B cell (primary cell): ENCODE measurements around the gene PDE11A. TPM values are rescaled to one million over a fixed set of nuclear protein-coding genes. Genes with fewer than 3 reads are reported as not detected.

ENCODE experiments used
- ATAC-seq: fragments of 200-7000 bp; cut with Tn5 transposase; one replicate; pipeline ENCODE4 v1.10.0; 2021; ENCODE audit warnings: low read depth, mild to moderate bottlenecking, moderate number of reproducible peaks, moderate library complexity
- CTCF ChIA-PET: fragments of 350-600 bp; sonication (Branson Sonifier 250); formaldehyde crosslinking; loops from one replicate; lab custom pipeline; 2021; ENCODE audit warnings: antibody characterized with exemption, inconsistent platforms; lab: Charles Lee
- POLR2A ChIA-PET: fragments of 350-600 bp; sonication (Branson Sonifier 250); formaldehyde crosslinking; loops from one replicate; lab custom pipeline; 2021; ENCODE audit warnings: antibody characterized with exemption; lab: Charles Lee
- DNase-seq: peaks from one replicate; pipeline ENCODE4 v3.0.0; 2013
- H2AFZ ChIP-seq: 2 replicates; pipeline ENCODE4 v1.6.1; 2012; ENCODE audit warnings: mild to moderate bottlenecking, low read depth, low read length; ENCODE audit not compliant: insufficient read depth, poor library complexity, severe bottlenecking
- H3K27ac ChIP-seq, 2 donors: 1 replicate in 1 of 2; 2 replicates in 1 of 2; pipeline ENCODE4 v1.5.1; 2012 to 2013; ENCODE audit warnings: low read length in 2 of 2, mild to moderate bottlenecking in 2 of 2, moderate library complexity in 1 of 2
- H3K27me3 ChIP-seq, 4 experiments: fragments of 200-600 bp in 1 of 4; sonication (generic) in 1 of 4; replicated peaks in 1 of 4; 1 replicate in 2 of 4; 2 replicates in 2 of 4; pipeline versions ENCODE4 v1.6.1 to v1.7.0; 2013 to 2016; ENCODE audit warnings: low read length in 3 of 4, mild to moderate bottlenecking in 2 of 4, mixed read lengths in 1 of 4, moderate library complexity in 1 of 4; ENCODE audit not compliant: insufficient read depth in 4 of 4, control insufficient read depth in 3 of 4; ENCODE audit errors: control extremely low read depth in 1 of 4
- H3K36me3 ChIP-seq, 2 experiments: replicated peaks in 1 of 2; 1 replicate in 1 of 2; 2 replicates in 1 of 2; pipeline versions ENCODE4 v1.6.1 to v1.7.1; 2013; ENCODE audit warnings: low read length in 1 of 2; ENCODE audit not compliant: insufficient read depth in 2 of 2, control insufficient read depth in 1 of 2; ENCODE audit errors: control extremely low read depth in 1 of 2, extremely low read depth in 1 of 2
- H3K4me1 ChIP-seq, 2 donors: fragments of 200-600 bp in 1 of 2; sonication (generic) in 1 of 2; 1 replicate in 1 of 2; 2 replicates in 1 of 2; pipeline versions ENCODE4 v1.5.1 to v1.6.1; 2013 to 2017; ENCODE audit warnings: low read length in 2 of 2; ENCODE audit not compliant: control insufficient read depth in 2 of 2, insufficient read depth in 2 of 2
- H3K4me2 ChIP-seq: replicated peaks from 2 replicates; pipeline ENCODE3; 2012; ENCODE audit warnings: mild to moderate bottlenecking, low read depth, low read length; ENCODE audit not compliant: poor library complexity, severe bottlenecking
- H3K4me3 ChIP-seq, 5 experiments: fragments of 200-600 bp in 1 of 5; sonication (generic) in 1 of 5; 1 replicate in 3 of 5; 2 replicates in 2 of 5; pipeline versions ENCODE4 v1.5.1 to v1.7.0; 2011 to 2016; ENCODE audit warnings: low read length in 4 of 5, mild to moderate bottlenecking in 4 of 5, low read depth in 2 of 5, control low read depth in 1 of 5, moderate library complexity in 1 of 5; ENCODE audit not compliant: insufficient read depth in 1 of 5; ENCODE audit errors: control extremely low read depth in 1 of 5, extremely low read depth in 1 of 5
- H3K79me2 ChIP-seq: fragments of 200-600 bp; sonication (generic); one replicate; pipeline ENCODE4 v1.6.0; 2016; ENCODE audit warnings: low read length; ENCODE audit not compliant: control insufficient read depth, insufficient read depth
- H3K9ac ChIP-seq: fragments of 200-600 bp; sonication (generic); 2 replicates; pipeline ENCODE4 v1.6.1; 2017; ENCODE audit warnings: mild to moderate bottlenecking, low read length, moderate library complexity
- H3K9me3 ChIP-seq, 3 donors: one replicate each; pipeline versions ENCODE4 v1.6.1 to v1.7.1; 2013; ENCODE audit warnings: low read length in 2 of 3; ENCODE audit not compliant: control insufficient read depth in 2 of 3, insufficient read depth in 1 of 3; ENCODE audit errors: control extremely low read depth in 1 of 3
- H4K20me1 ChIP-seq: 2 replicates; pipeline ENCODE4 v1.6.0; 2012; ENCODE audit warnings: mild to moderate bottlenecking, low read length; ENCODE audit not compliant: insufficient read depth, control insufficient read depth, poor library complexity, severe bottlenecking
- H3K27ac Mint-ChIP-seq: one replicate; pipeline ENCODE4 v1.8.0; 2021; ENCODE audit warnings: mixed read lengths
- H3K27me3 Mint-ChIP-seq: one replicate; pipeline ENCODE4 v1.8.0; 2021; ENCODE audit warnings: mixed read lengths
- H3K4me1 Mint-ChIP-seq: one replicate; pipeline ENCODE4 v1.8.0; 2021; ENCODE audit warnings: mixed read lengths
- H3K4me3 Mint-ChIP-seq: one replicate; pipeline ENCODE4 v1.8.0; 2021; ENCODE audit warnings: mixed read lengths
- H3K9me3 Mint-ChIP-seq: one replicate; pipeline ENCODE4 v1.8.0; 2022; ENCODE audit warnings: mixed read lengths; ENCODE audit not compliant: insufficient read depth
- CTCF ChIP-seq: fragments of 200-600 bp; IDR thresholded peaks from one replicate; pipeline ENCODE4 v1.8.0; 2022; ENCODE audit warnings: antibody characterized with exemption, mild to moderate bottlenecking
- EZH2 ChIP-seq: IDR thresholded peaks from 2 replicates; pipeline ENCODE4 v1.6.1; 2012; ENCODE audit warnings: borderline replicate concordance, low read depth, mild to moderate bottlenecking, moderate library complexity, low read length; ENCODE audit not compliant: insufficient read depth, poor library complexity, severe bottlenecking
- WGBS: methylation state at CpG from one replicate; pipeline ENCODE4 v1.1.5; 2013; ENCODE audit warnings: missing lambda C conversion rate; ENCODE audit not compliant: insufficient coverage; 5-methylcytosine and 5-hydroxymethylcytosine counted together
- intact Hi-C: fragments of 100-400 bp; cut with micrococcal nuclease; formaldehyde crosslinking; loops from one replicate; pipeline ENCODE4 v1.10.0; 2022
- polyA plus RNA-seq: library from polyadenylated mRNA; depleted of rRNA; stranded (reverse); fragments of >200 nt; gene quantifications from 2 replicates; pipeline ENCODE4 v1.2.3, GENCODE V29; 2012
- total RNA-seq, 2 donors: library from RNA; stranded (reverse); fragments of 120-200 nt in 1 of 2; gene quantifications; 1 replicate in 1 of 2; 2 replicates in 1 of 2; pipeline versions ENCODE4 v1.2.3 to v1.2.4, GENCODE V29; 2013 to 2022

The PDE11A gene
- total and polyA plus RNA-seq, 2 donors (not counting 1 experiment from before 2014, with no cell fraction given) = 0.25 TPM; not detected in 1

GRCh38 chr2:177669625-177670330 lies 402.8 kb downstream of the PDE11A start:
- no CpG with 5 or more reads among the region's 3 CpGs for WGBS
- H3K36me3 ChIP-seq = no peaks in the 10 kb centered on the region
- H3K9me3 ChIP-seq = no peaks in the 10 kb centered on the region
- H3K4me3 ChIP-seq = no peak overlapping the region
- H3K27ac ChIP-seq = no peak overlapping the region
- H3K27me3 ChIP-seq = no peaks in the 10 kb centered on the region
- H4K20me1 ChIP-seq = no peaks in the 10 kb centered on the region
- no peak overlapping the region for H2AFZ ChIP-seq
- DNase-seq (no peak), ATAC-seq (no peak)
- no peaks in the 10 kb centered on the region for H3K79me2 ChIP-seq
- Mint-ChIP-seq H3K27ac (no peak overlapping the region), H3K27me3 (peaks cover 3% of the 10 kb centered on the region), H3K9me3 (no peaks in the 10 kb centered on the region), H3K4me1 (no peaks in the 10 kb centered on the region), H3K4me3 (no peak overlapping the region)
- POLR2A ChIA-PET = no interaction called here
- H3K9ac ChIP-seq = no peak overlapping the region
- CTCF ChIA-PET = no interaction called here
- no peaks in the 10 kb centered on the region for H3K4me1 ChIP-seq
- no peak overlapping the region for H3K4me2 ChIP-seq
- intact Hi-C loops = no loop called here
- TF ChIP-seq EZH2 (no peak), CTCF (no peak)

GRCh38 chr2:177669201-177669600 lies 403.4 kb downstream of the PDE11A start:
- H3K27me3 ChIP-seq = no peaks in the 10 kb centered on the region
- H3K4me3 ChIP-seq = no peak overlapping the region
- intact Hi-C loops = no loop called here
- ATAC-seq (no peak), DNase-seq (no peak)
- H3K79me2 ChIP-seq = no peaks in the 10 kb centered on the region
- H3K27ac ChIP-seq = no peak overlapping the region
- TF ChIP-seq CTCF (no peak), EZH2 (no peak)
- H3K4me1 ChIP-seq = no peaks in the 10 kb centered on the region
- no peak overlapping the region for H2AFZ ChIP-seq
- H3K9me3 ChIP-seq = no peaks in the 10 kb centered on the region
- H3K4me3 Mint-ChIP-seq = no peak overlapping the region
- POLR2A ChIA-PET = no interaction called here
- H3K9me3 Mint-ChIP-seq = no peaks in the 10 kb centered on the region
- H3K9ac ChIP-seq = no peak overlapping the region
- CTCF ChIA-PET = no interaction called here
- WGBS = no CpG with 5 or more reads among the region's 5 CpGs
- H3K27me3 Mint-ChIP-seq = peaks cover 3% of the 10 kb centered on the region
- no peaks in the 10 kb centered on the region for H3K36me3 ChIP-seq
- H3K4me2 ChIP-seq = no peak overlapping the region
- no peaks in the 10 kb centered on the region for H4K20me1 ChIP-seq
- no peak overlapping the region for H3K27ac Mint-ChIP-seq
- H3K4me1 Mint-ChIP-seq = no peaks in the 10 kb centered on the region
